Stimulated activated CD8-positive, alpha-beta memory T cell treated with anti-CD3 and anti-CD28 coated beads, Interleukin-12 subunit alpha, Interleukin-12 subunit beta, amount 100 ng/mL, for 24 hours (primary cell): Measurements from ENCODE around the gene PTPRB.
"Not testable (repeated sequence)": the region's sequence is repeated elsewhere in the genome, so short reads cannot be mapped to it uniquely, and the experiment has no call there.

Source experiments
- DNase-seq: peaks from one replicate; pipeline ENCODE4 v3.0.0-alpha.2; 2020; ENCODE audit errors: extremely low read depth

PTPRB gene

DNA sequence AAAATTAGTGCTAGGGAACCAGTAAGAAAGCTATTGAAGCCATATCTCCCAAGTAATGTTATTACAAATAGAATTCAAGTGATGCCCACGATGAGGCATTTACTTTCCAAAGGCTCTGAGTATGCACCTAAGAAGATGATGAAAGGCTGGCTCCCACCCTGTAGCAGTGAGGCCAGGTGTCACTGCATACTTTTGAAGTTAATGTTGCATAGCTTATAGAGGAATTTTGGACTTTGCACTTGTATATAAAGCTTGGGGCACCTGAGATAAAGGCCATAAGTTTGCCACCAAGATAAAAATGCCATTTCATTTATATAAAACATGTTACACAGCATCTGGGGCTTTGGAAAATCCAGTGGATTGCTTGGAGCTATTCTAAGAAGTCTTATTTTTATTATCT lies 96.2 kb downstream of the PTPRB start:
- DNase-seq: no peak

DNA sequence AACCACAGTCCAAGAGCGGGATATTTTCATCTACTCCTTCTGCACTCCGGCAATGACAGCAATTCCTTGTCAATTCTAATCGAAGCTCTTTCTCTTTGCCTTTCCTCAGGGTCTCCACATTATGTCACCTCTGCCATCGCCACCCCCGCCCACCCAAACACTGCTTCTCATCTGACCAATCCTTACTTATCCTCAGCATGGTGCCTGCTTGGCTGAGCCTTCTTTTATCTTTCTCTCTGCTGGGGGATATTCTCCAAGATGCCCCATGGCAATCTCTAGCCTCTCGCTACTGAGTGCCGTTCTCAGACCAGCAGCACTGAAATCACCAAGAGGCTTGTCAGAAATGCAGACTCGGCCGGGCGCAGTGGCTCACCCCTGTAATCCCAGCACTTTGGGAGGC lies 100.6 kb downstream of the PTPRB start:
- no peak for DNase-seq

DNA sequence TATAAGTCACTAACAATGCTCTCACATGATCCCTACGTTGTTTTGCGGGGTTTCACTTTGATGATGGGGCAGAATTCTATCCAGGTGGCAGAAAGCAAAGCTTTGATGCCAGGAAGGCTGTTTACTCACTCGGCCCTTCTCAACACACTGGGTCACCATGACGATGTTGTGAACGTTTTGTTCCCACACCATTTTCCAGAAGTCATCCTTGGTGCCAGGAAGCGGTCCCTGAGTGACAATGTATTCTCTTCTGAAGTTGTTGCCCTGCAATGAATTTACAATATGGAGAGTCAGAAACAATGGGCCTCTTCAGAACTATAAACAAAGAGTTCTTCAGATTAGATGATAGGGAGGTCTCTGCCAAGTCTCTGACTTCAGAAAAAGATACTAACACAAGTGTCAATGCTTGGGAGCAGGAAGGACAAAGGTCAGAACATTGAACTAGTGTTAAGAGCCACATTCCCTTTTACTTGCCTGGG lies 101.3 kb downstream of the PTPRB start:
- DNase-seq: no peak

DNA sequence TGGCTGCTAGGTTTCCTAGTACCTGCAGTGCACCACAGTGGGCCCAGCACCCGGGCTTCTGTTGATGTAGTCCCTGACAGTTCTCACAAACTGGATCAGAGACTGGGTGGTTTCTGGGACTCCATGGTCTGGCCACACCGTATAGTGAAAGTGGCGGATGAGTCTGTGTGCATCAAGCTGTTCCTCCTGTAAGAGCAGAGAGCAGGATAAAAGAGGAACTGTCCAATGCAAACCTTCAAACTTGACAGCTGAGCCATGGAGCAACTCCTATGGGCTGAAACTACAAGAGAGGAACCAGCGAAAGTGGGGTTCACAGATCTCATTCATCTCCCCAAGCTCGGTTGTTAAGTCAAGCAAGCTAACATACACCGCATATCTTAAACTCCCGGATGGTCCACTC lies 102.8 kb downstream of the PTPRB start:
- no peak for DNase-seq

DNA sequence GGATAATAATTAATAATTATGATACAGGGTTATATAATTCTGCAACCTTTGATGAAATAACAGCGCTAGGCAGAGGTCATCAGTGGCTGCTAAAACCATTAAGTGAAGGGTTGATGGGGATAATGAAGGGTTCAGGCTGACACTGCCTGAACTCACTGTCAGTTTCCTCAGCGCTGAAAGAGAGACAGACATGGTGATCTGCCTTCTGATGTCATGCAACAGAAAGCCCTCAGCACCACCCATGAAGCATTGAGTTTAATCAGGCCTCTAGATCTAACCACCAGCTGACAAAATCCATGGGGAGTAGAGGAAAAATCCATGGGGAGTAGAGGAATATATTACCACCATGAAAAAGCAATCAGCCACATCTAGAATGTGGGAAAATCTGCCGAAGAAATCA lies 107.6 kb downstream of the PTPRB start:
- DNase-seq: no peak

DNA sequence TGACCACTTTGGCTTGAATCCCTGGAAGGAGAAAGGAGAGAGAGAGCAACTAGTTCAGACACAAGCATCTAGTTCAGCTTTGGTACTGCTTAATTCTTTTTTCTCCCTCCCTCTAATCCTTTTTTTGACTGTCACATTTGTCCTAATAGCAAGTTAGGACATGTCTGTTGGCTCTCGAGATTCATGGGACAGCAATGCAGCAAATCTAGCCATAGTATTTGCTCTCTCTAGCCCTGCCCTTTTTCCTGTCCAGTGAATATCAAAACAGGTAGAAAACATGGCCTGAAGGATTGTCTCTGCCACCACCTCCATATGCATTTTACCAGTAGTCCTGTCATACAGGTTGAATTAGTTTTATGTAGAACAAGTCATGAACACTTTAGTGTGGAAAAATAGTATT lies 116.4 kb downstream of the PTPRB start:
- DNase-seq: no peak

DNA sequence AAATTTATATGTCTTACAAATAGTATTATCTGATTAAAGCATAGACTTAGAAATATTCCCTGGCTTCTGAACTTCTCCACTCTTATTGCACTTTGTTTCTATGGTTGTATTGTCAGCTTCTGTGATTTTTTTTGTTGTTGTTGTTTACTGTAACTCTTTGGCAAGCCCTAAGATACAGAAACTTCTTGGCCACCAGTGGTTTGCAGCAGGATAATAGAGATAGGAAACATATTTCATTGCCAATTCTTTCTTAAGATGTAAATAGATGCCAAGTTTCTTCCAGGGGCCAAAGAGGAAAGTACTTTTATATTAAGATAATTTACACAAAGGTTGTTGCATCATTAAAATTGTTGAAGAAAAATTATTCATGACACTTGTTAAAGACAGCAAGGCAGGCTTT lies 123.8 kb downstream of the PTPRB start:
- no peak for DNase-seq

DNA sequence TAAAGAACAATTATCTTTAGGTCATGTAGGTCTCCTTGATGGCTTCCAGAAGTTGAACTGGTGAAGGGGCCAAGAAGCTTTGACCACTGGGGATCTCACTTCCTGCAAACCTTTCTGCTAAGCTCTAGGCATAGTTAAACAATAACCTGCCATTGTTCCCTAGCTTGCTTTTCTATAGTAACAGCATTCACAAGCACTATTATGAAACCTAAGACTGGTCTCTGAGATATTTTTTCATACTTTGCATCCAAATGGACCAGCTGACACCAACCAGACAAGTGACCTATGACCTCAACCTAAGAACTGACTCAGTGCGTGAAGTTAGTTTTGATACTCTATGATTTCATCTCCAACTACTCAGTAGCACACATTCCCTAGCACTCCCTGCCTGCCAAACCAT lies 129.1 kb downstream of the PTPRB start:
- no peak for DNase-seq

DNA sequence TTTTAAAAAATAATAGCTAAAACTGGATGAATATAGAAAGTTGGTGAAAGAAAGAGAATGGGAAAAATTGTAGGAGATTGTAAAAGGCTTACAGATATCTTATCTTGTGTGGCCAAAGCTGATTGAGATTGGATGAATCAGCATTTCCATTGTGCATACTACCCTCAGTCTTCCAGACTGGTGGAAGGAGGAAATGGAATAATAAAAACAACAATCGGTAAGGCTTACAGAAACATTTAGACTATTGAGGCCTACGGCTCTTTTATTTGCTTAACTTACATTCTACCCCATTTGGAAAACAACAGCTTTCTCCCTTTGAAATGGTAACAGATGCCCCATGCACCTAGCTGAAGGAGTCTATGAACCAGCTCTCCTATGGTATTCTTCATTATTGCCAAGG lies 129.8 kb downstream of the PTPRB start:
- DNase-seq: no peak

DNA sequence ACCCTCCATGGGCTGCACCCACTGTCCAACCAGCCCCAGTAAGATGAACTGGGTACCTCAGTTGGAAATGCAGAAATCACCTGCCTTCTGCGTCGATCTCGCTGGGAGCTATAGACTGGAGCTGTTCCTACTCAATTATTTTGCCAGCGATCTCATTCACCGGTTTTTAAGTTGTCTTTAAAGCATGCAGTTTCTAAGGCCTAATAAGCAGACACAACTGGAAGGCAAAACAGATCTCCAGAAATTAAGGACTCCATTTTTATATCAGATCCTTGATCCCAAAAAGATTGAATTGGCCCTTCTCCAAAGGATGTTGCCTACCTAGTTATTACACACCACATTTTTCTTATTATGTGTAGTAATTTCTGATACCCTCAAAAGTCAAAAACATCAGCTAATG lies 139.7 kb downstream of the PTPRB start:
- no peak for DNase-seq

DNA sequence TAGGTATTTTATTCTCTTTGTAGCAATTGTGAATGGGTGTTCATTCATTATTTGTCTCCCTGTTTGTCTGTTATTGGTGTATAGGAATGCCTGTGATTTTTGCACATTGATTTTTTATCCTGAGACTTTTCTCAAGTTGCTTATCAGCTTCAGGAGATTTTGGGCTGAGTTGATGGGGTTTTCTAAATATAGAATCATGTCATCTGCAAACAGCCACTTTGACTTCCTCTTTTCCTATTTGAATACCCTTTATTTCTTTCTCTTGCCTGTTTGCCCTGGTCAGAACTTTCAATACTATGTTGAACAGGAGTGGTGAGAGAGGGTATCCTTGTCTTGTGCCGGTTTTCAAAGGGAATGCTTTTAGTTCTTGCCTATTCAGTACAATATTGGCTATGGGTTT lies 144.3 kb downstream of the PTPRB start:
- DNase-seq: not testable (repeated sequence)

DNA sequence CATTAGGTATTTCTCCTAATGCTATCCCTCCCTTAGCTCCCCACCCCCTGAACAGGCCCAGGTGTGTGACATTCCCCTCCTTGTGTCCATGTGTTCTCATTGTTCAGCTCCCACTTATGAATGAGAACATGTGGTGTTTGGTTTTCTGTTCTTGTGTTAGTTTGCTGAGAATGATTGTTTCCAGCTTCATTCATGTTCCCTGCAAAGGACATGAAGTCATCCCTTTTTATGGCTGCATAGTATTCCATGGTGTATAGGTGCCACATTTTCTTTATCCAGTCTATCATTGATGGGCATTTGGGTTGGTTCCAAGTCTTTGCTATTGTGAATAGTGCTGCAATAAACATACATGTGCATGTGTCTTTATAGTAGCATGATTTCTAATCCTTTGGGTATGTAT lies 146.3 kb downstream of the PTPRB start:
- not testable (repeated sequence) for DNase-seq

DNA sequence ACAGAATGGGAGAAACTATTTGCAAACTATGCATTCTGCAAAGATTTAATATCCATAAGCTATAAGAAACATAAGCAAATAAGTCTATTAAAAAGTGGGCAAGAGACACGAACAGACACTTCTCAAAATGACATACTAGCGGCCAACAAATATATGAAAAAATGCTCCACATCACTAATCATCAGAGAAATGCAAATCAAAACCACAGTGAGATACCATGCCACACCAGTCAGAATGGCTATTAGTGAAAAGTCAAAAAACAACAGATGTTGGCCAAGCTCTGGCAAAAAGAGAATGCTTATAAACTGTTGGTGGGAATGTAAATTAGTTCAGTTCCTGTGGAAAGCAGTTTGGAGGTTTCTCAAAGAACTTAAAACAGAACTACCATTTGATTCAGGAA lies 149.8 kb downstream of the PTPRB start:
- no peak for DNase-seq

DNA sequence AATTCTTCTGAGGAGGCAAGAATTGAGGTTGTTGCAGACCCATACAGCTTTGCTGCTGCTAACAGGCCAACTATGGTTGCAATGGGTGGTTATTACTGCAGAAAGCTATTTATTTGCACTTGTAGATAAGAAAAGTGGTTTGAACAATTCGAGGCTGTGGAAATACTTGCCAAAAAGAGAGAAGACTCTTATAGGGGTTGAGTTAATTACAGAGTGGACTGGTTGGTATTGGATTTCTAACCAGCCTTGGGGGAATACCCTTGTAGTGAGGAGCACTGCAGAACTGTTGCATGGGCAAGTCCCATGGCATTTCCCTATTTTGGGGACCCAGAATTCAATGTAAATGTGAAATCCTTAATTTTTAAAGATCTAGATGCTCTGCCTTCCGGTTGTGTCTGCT lies 150.6 kb downstream of the PTPRB start:
- DNase-seq: no peak

DNA sequence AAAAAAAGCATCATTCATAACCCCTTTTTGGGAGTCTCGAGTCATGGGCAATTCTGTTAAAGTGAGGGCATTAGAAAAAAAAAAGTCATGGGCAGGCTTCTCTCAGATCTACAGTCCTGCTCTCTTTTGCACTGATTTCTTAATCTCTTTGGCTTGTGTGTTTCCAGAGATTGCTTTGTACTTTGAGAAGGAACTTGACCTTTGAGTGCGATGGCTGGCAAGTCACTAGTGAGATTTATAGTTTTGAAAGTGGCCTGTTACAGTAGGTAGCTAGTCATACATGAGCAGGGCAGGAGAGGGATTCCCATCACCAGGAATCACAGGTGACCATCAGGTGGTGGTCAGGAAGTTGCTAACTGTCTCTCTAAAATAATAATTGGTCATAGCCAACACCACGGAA lies 151.5 kb downstream of the PTPRB start:
- DNase-seq: no peak

DNA sequence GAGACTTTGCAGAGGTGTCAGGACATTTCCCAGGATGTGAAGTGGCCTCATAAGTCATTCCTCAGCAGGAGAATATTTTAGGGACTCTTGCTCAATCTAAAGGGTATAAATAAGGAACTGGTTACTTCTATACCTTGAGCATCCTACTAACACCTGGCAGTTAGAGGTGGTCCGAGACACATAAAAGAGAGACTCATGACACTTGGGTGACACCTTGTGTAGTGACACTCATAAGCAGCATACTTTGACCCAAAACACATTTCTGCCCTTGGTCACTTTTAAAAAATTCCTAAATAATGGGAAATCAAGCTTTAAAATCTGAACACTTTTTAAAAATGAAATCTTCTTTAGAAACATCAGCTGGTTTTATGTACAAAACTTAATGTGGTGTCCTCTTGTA lies 152.8 kb downstream of the PTPRB start:
- DNase-seq: no peak

DNA sequence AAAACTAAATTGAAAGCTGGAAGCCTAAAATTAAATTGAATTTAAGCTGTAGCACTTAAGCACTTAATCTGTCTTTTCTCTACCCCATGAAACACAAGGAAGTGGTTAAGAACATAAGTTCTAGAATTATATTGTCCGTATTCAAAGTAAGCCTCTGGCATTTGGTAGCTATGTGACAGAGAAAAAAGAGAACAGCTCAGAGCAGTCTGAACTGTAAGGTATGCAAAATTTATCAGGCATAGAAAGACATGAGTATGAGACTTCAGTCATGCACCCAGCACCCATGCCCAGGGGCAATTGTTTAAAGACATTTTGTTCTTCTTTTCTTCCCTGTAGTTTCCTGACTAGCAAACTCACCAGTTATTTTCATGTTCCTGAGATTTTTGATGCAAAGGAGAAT lies 154.5 kb downstream of the PTPRB start:
- DNase-seq: no peak

DNA sequence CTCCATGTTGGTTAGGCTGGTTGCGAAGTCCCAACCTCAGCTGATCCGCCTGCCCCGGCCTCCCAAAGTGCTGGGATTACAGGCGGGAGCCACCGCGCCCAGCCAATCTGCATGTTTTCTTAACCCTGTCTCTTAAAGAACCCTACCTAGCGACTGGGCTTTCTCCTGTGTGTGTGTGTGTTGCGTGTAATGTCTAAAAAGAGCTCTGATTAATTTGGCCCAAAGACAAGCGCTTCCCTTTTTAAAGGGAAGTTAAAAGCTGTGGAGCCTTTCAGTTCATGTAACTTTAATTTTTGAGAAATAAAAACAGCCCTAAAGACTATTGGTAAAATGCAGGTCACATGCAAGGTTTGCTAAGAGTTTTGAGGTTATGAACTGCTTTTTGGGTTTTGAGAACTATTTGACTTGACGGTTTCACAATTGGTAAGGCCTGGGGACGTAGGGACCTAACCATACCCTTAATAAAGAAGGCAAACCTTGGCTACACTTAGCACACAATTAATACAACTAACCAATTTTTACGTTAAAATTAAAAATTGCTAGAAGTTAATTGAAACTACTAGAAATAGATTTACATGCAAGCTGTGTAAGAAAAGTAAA lies 167.9 kb downstream of the PTPRB start:
- DNase-seq: no peak

DNA sequence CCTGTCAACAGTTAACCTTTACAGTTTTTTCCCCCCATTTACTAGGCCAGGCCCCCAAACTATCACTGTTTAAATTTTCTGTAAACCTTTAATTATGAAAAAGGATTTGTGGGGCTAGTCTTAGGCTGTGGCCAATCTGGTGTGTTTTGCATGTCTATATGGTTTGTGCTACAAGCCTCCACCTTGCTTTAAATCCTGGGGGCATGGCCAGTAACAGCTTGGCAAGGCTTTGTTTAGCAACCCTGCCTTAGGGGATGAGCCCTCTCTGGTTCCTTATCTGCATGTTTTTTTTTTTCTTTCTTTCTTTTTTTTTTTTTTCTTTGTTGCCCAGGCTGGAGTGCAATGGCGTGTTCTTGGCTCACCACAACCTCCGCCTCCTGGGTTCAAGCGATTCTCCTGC lies 168.5 kb downstream of the PTPRB start:
- DNase-seq: no peak

DNA sequence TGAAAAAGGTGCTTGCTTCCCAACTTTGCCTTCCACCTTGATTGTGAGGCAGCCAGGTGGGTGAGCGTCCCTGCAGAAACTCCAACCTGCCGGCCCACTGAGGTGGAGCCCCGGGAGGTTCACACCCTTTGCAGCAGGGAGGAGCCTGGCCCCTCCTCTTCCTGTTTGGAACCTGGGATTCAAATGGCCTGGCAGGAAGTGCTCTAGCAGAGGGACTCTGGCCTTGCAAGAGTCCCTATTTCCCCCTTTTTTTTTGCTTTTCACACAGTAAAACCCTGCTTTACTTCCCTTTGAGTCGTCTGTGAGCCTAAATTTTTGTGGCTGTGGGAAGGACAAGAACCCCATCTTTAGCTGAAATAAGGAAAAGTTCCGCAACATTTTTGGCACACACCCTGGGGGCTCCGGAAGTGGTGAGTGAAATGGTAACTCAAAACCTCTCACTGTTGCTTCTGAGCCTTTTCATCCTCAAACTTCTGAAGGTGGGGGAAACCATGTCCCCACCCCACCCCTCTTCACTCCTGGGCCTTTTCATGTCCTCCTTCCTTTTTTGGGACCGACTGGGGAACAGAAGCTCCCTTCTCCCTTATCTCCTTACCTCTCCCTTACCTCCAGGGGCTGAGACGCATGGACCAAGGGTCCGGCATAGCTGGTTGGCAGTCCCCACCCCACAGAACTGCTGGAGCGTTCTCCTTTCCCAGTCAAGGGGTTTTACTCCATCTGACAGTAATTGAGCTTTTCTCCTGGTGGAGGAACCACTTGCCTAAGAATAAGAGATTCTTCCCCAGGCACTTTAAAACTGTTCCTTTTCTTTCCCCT lies 169.1 kb downstream of the PTPRB start:
- no peak for DNase-seq

DNA sequence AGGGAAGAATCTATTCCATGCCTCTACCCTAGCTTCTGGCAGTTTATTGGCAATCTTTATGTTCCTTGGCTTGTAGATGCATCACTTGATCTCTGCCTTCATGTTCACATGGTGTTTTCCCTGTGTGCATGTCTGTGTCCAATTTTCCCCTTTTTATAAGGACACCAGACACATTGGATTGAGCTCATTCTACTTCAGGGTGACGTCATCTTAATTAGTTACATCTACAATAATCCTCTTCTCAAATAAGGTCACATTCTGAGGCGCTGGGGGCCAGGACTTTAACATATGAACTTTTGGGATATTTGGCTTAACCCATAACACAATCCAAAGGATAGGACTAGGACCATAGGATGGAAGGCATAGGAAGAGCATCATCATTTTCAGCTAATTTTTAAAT lies 169.8 kb downstream of the PTPRB start:
- no peak for DNase-seq

DNA sequence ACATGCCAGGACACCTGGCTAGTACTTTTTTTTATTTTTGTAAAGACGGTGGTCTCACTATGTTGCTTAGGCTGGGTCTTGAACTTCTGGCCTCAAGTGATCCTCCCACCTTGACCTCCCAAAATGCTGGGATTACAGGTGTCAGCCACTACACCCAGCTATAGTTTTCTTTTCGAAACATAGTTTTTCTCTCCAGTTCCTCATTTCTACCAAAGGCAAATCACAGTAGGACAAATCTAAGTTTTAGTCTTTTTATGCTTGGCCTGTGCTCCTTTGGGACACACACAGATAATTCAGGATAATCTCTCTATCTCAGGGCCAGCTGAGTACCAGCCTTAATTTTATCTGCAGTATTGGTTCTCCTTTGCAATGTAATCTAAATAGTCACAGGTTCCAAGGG lies 170.5 kb downstream of the PTPRB start:
- DNase-seq: no peak
